Adrenal gland (tissue), 12 donors: ENCODE data around the gene KRIT1. TPM values are rescaled to one million over a fixed set of nuclear protein-coding genes. Genes with fewer than 3 reads are reported as not detected.

ENCODE experiments used
- DNase-seq, 7 donors: peaks; one replicate each; pipeline ENCODE4 v3.0.0-alpha.2; 2019 to 2020
- H3K27ac ChIP-seq, 5 donors: fragments of 200-600 bp; sonication (generic) in 4 of 5; 1 replicate in 3 of 5; 2 replicates in 2 of 5; pipeline versions ENCODE4 v1.5.1 to v1.8.0; 2016 to 2020; ENCODE audit warnings: mild to moderate bottlenecking in 1 of 5
- H3K27me3 ChIP-seq: fragments of 200-600 bp; 2 replicates; pipeline ENCODE4 v1.8.0; 2021
- H3K36me3 ChIP-seq, 2 donors: fragments of 200-600 bp; replicated peaks in 1 of 2; 1 replicate in 1 of 2; 2 replicates in 1 of 2; pipeline versions ENCODE4 v1.5.1 to v1.8.0; 2018 to 2022
- H3K4me1 ChIP-seq, 2 donors: fragments of 200-600 bp; replicated peaks in 1 of 2; 1 replicate in 1 of 2; 2 replicates in 1 of 2; pipeline versions ENCODE4 v1.5.1 to v1.8.0; 2018 to 2021
- H3K4me3 ChIP-seq, 4 donors: fragments of 200-600 bp; sonication (generic) in 3 of 4; one replicate each; pipeline ENCODE4 v1.5.1; 2016 to 2018
- H3K9me3 ChIP-seq, 3 donors: fragments of 200-600 bp; sonication (generic) in 1 of 3; replicated peaks in 1 of 3; 1 replicate in 2 of 3; 2 replicates in 1 of 3; pipeline versions ENCODE4 v1.5.1 to v1.8.0; 2016 to 2021
- POLR2A ChIP-seq, 2 donors: fragments of 450-650 bp; IDR thresholded peaks; one replicate each; pipeline ENCODE4 v1.6.1; 2017; ENCODE audit warnings: antibody characterized with exemption in 2 of 2, mild to moderate bottlenecking in 2 of 2, moderate library complexity in 1 of 2
- WGBS, 4 donors: extraction: QIAGEN DNeasy Blood & Tissue Kit in 2 of 4; methylation state at CpG; one replicate each; pipeline versions ENCODE4 v1.1.5 to v1.1.7; 2013 to 2017; 5-methylcytosine and 5-hydroxymethylcytosine counted together
- intact Hi-C, 2 donors: fragments of 100-400 bp; cut with DNase I; formaldehyde crosslinking; loops; one replicate each; pipeline versions ENCODE4 v1.14.1 to v1.15.0; 2022 to 2023
- microRNA-seq, 3 donors: library from miRNA; unstranded; fragments of <30 nt; microRNA quantifications; one replicate each; pipeline ENCODE4, GENCODE V29; 2017 to 2020
- polyA plus RNA-seq, 3 donors: library from polyadenylated mRNA; stranded (reverse); fragments of 200-250 nt in 2 of 3; fragments of 350-450 nt in 1 of 3; fragmentation: Illumina TruSeq in 1 of 3; extraction: RNeasy Lipid Tissue Mini Kit (QIAGEN cat#74804) in 1 of 3; gene quantifications; one replicate each; pipeline ENCODE4 v1.2.3, GENCODE V29; 2013 to 2014
- small RNA-seq, 2 donors: library from RNA; depleted of rRNA; stranded (forward); fragments of <200 nt; gene quantifications; one replicate each; pipeline ENCODE3, GENCODE V24; 2016
- total RNA-seq, 9 donors: library from RNA; depleted of rRNA in 4 of 9; stranded (reverse); fragments of >200 nt in 4 of 9; fragments of 120-200 nt in 1 of 9; fragmentation: NEBNext Ultra II Directional in 1 of 9; extraction: Animal tissue kit (Norgen Biotek cat#: 25700) in 1 of 9; gene quantifications; one replicate each; pipeline versions ENCODE4 v1.1.0 to v1.2.4, GENCODE V29; 2013 to 2023
- TF ChIP-seq, protein P1 (sequence below), 6 experiments: fragments of 450-650 bp in 4 of 6; fragments of 200-600 bp in 2 of 6; sonication (generic) in 1 of 6; IDR thresholded peaks; 1 replicate in 5 of 6; 2 replicates in 1 of 6; pipeline versions ENCODE4 v1.5.1 to v1.8.0; 2016 to 2021; ENCODE audit warnings: antibody characterized with exemption in 6 of 6, mild to moderate bottlenecking in 2 of 6, moderate library complexity in 1 of 6
- donor health status: healthy with polysubstance abuse.
- donor health status: Bipolar disorder and iron deficiency.
- donor health status: DM: yes; HTN: yes; CAD: no.
- donor health status: DM: no; HTN: no; CAD: no.
- donor health status: DM: no; HTN: no; CAD: no.
- donor health status: DM: yes; HTN: yes; CAD: no.

The KRIT1 gene
- total and polyA plus RNA-seq, 12 donors = 25.2 to 119 (median 40.0) TPM

DNA sequence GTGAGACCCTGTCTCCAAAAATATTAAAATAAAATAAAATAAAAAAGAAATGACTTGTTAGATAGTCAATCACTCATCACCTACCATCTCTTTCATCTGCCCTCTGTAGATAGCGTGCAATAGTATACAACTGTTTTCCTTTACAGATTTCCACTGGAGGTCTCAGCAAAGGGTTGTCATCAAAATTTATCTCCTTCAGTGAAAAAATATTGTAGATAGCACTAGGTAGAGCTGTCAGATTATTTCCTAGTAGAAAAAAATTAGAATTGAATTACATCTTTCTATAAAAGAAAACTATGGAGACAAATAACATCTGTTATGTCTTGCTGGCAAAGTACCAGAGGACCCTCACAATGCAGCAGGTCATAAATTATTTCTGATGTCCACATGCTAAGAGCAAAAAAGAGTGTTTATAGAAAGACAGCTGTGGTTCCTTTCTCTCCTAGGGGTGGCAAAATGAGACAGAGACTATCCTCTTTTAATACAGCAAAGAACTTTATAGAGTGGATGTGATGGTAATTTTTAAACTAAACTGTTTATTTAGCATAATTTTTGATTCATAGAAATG is 95.2 kb downstream of the KRIT1 start:
- DNase-seq = no peak
- Histone ChIP-seq H3K4me3 (no peak overlapping the region), H3K27me3 (no peaks in the 10 kb centered on the region), H3K27ac (no peak overlapping the region), H3K9me3 (no peaks in the 10 kb centered on the region), H3K4me1 (no peaks in the 10 kb centered on the region), H3K36me3 (no peaks in the 10 kb centered on the region)
- intact Hi-C loops = no loop called here
- no peak for TF ChIP-seq POLR2A (IDR thresholded peaks at IDR 0.05)
- TF ChIP-seq, protein P1, sequence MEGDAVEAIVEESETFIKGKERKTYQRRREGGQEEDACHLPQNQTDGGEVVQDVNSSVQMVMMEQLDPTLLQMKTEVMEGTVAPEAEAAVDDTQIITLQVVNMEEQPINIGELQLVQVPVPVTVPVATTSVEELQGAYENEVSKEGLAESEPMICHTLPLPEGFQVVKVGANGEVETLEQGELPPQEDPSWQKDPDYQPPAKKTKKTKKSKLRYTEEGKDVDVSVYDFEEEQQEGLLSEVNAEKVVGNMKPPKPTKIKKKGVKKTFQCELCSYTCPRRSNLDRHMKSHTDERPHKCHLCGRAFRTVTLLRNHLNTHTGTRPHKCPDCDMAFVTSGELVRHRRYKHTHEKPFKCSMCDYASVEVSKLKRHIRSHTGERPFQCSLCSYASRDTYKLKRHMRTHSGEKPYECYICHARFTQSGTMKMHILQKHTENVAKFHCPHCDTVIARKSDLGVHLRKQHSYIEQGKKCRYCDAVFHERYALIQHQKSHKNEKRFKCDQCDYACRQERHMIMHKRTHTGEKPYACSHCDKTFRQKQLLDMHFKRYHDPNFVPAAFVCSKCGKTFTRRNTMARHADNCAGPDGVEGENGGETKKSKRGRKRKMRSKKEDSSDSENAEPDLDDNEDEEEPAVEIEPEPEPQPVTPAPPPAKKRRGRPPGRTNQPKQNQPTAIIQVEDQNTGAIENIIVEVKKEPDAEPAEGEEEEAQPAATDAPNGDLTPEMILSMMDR (IDR thresholded peaks at IDR 0.05) = no peak
- WGBS, 4 donors = 58 to 83% (median 78%) methylated on average over 1 of the region's 1 CpG

DNA sequence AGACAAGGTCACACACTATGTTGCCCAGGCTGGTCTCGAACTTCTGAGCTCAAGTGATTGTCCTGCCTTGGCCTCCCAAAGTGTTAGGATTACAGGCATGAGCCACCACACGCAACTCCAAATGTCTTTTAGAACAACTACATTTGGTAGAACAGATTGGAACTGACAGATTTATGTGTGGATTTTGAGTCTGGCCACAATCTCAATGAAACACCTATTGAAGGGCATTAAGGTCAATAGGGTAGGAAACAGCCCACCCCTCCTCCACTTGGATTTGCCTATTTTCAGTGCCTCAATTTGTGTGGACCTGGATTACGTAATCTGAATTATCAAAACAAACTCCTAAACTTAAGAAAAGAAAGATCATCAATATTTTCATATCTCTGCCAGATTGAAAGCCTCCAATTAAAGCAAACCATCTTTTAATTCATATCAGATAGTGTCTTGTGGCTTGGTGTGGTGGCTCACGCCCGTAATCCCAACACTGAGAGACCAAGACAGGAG is 95.9 kb downstream of the KRIT1 start:
- no peak for TF ChIP-seq POLR2A (IDR thresholded peaks at IDR 0.05)
- TF ChIP-seq, protein P1 (IDR thresholded peaks at IDR 0.05) = no peak

More for the DNA sequence above, 95.9 kb downstream of the KRIT1 start:
- no peak for DNase-seq
- intact Hi-C loops = no loop called here
- Histone ChIP-seq H3K4me1 (no peaks in the 10 kb centered on the region), H3K27ac (no peak overlapping the region), H3K27me3 (no peaks in the 10 kb centered on the region), H3K36me3 (no peaks in the 10 kb centered on the region), H3K9me3 (no peaks in the 10 kb centered on the region), H3K4me3 (no peak overlapping the region)
- WGBS, 4 donors = 93 to 98% (median 93%) methylated on average over 4 to 5 of the region's 5 CpGs

Small RNA genes within 50 kb of the gene (microRNA-seq; reads per million reads assigned to microRNA genes)
- 0 reads per million in 3 donors for gene MIR1285-1

Small RNA genes within 50 kb of the gene (small RNA-seq; reads per million reads assigned to genes)
- 0 to 0.08 reads per million in 2 donors for gene MIR1285-1
- gene RF00019 = 0 reads per million in 2 donors

Other genes with a start within 250 kb of the KRIT1 start
- 1,000 to 10,000 TPM in 1 of 9 donors, 100 to 1,000 TPM in 5, 10 to 100 TPM in 3; 49.4 to 1,068 (median 111) TPM for gene CYP51A1, start 111.4 kb downstream of the KRIT1 start, total RNA-seq
- gene CYP51A1, start 111.4 kb downstream of the KRIT1 start, polyA plus RNA-seq = 100 to 1,000 TPM in 1 of 3 donors, 10 to 100 TPM in 1, 1 to 10 TPM in 1; 10.0 to 821 (median 21.5) TPM
- gene LRRD1, start 66.8 kb downstream of the KRIT1 start, total RNA-seq = under 1 TPM in 5 of 9 donors, not detected in 4; 0.16 to 0.50 (median 0.18) TPM
- gene LRRD1, start 66.8 kb downstream of the KRIT1 start, polyA plus RNA-seq = under 1 TPM; 0.07 to 0.22 (median 0.08) TPM
- gene ANKIB1, start 60 bp upstream of the KRIT1 start, total RNA-seq = 10 to 100 TPM; 27.7 to 57.0 (median 43.2) TPM
- gene ANKIB1, start 60 bp upstream of the KRIT1 start, polyA plus RNA-seq = 10 to 100 TPM; 10.3 to 45.7 (median 15.6) TPM
- gene GATAD1, start 201.6 kb upstream of the KRIT1 start, total RNA-seq = 10 to 100 TPM; 25.0 to 88.0 (median 35.3) TPM
- gene GATAD1, start 201.6 kb upstream of the KRIT1 start, polyA plus RNA-seq = 10 to 100 TPM; 30.1 to 41.5 (median 33.9) TPM
- gene ERVW-1, start 232.0 kb upstream of the KRIT1 start, total RNA-seq = under 1 TPM in 1 of 9 donors, not detected in 8; 0.06 TPM
- not detected for gene ERVW-1, start 232.0 kb upstream of the KRIT1 start, polyA plus RNA-seq